ENCODE data around the gene BMAL2. TPM values are rescaled to one million over a fixed set of nuclear protein-coding genes. Genes with fewer than 3 reads are reported as not detected.

Gene BMAL2, protein sequence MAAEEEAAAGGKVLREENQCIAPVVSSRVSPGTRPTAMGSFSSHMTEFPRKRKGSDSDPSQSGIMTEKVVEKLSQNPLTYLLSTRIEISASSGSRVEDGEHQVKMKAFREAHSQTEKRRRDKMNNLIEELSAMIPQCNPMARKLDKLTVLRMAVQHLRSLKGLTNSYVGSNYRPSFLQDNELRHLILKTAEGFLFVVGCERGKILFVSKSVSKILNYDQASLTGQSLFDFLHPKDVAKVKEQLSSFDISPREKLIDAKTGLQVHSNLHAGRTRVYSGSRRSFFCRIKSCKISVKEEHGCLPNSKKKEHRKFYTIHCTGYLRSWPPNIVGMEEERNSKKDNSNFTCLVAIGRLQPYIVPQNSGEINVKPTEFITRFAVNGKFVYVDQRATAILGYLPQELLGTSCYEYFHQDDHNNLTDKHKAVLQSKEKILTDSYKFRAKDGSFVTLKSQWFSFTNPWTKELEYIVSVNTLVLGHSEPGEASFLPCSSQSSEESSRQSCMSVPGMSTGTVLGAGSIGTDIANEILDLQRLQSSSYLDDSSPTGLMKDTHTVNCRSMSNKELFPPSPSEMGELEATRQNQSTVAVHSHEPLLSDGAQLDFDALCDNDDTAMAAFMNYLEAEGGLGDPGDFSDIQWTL
- 45.2 and 48.9 TPM in 2 replicates for total RNA-seq

DNA sequence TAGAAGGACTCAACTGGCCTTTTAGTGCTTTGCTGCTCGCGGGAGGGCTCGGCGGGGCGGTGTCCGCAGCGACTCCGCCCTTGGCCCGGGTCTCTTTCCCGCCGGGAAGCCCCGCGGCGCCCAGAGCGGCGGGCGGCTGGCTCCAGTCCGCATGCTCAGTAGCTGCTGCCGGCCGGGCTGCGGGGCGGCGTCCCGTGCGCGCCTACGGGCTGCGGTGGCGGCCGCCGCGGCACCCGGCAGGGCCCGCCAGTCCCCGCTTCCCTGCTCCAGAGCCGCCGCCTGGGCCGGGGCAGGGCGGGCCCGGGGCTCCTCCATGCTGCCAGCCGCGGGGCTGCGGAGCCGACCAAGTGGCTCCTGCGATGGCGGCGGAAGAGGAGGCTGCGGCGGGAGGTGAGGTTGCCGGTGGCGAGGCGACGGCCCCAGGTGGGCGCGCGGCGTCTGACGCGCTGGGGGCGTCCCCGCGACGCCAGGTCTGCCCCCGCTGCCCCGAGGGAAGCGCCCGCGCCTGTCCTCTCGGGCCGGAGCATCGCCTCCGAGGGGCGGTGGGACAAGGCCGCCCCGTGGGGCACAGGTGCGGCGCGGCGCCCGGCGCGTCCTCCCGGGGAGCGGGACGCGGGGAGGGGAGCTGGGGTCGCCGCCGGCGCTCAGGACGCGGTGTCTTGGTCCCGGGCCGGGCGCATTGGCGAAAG is at the start of gene BMAL2:
TSS of gene BMAL2 (plus strand) at position 123 of the 689 bp plus-strand sequence. CDS start at position 360, 237 bp downstream.

Other genes with a start within 250 kb of the BMAL2 start
- 24.6 and 60.3 TPM in 2 replicates for gene STK38L, start 88.5 kb upstream of the BMAL2 start, total RNA-seq
- 0.06 and 0.13 TPM in 2 replicates for gene SMCO2, start 113.9 kb downstream of the BMAL2 start, total RNA-seq
- 142 and 154 TPM in 2 replicates for gene PPFIBP1, start 191.4 kb downstream of the BMAL2 start, total RNA-seq

Measured in aortic smooth muscle cell (primary cell).